Nephron (organoid): ENCODE data around the gene TMEM135.

ENCODE experiments used
- H3K27ac Mint-ChIP-seq, 3 experiments: 2 replicates each; pipeline ENCODE4 v1.8.0; 2020; ENCODE audit warnings: mixed read lengths in 3 of 3, mild to moderate bottlenecking in 2 of 3, moderate library complexity in 1 of 3
- H3K27me3 Mint-ChIP-seq: 2 replicates; pipeline ENCODE4 v1.8.0; 2021; ENCODE audit warnings: low read depth, mild to moderate bottlenecking, moderate library complexity, mixed read lengths
- H3K36me3 Mint-ChIP-seq: 2 replicates; pipeline ENCODE4 v1.8.0; 2020; ENCODE audit warnings: low read depth, mixed read lengths
- H3K4me1 Mint-ChIP-seq: 2 replicates; pipeline ENCODE4 v1.8.0; 2020; ENCODE audit warnings: mixed read lengths
- H3K4me3 Mint-ChIP-seq, 3 experiments: 2 replicates each; pipeline ENCODE4 v1.8.0; 2020; ENCODE audit warnings: mild to moderate bottlenecking in 3 of 3, mixed read lengths in 3 of 3, moderate library complexity in 2 of 3
- H3K9me3 Mint-ChIP-seq: 2 replicates; pipeline ENCODE4 v1.8.0; 2020; ENCODE audit warnings: mixed read lengths
- TF ChIP-seq, protein P1 (sequence below), 3 experiments: fragments of 200-600 bp; sonication (generic); IDR thresholded peaks; one replicate each; pipeline ENCODE4 v1.5.0; 2021; ENCODE audit warnings: antibody characterized with exemption in 3 of 3; ENCODE audit not compliant: unreplicated experiment in 3 of 3

Gene TMEM135

DNA sequence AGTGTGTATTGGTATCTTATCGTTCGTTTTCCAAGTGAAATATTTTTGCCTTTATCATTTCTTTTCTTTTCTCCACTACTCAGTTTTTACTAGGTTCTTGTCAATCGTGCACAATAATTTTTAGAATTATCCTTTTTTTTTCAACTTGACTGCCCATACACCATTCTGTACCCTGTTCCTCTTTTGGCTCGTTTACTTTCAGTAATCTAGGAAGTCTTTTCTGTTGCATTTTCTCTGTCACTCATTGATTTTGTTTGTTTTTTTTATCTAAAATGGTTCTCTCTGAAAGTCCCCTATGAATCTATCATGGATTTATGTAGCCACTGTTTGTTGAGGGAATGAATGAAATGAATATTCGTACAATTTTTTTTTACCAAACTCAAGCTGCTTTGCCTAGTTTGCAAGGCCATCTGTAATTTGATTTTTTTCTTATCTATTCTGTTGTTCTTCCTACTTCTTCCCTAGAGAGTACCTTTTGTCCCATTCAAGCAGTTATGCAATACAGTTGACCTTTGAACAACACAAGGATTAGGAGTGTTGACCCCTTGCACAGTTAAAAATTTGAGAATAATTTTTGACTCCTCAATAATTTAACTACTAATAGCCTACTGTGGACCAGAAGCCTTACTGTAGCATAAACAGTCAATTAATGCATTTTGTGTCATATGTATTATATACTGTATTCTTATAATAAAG, 166.3 kb downstream of the TMEM135 start:
- TF ChIP-seq, protein P1, sequence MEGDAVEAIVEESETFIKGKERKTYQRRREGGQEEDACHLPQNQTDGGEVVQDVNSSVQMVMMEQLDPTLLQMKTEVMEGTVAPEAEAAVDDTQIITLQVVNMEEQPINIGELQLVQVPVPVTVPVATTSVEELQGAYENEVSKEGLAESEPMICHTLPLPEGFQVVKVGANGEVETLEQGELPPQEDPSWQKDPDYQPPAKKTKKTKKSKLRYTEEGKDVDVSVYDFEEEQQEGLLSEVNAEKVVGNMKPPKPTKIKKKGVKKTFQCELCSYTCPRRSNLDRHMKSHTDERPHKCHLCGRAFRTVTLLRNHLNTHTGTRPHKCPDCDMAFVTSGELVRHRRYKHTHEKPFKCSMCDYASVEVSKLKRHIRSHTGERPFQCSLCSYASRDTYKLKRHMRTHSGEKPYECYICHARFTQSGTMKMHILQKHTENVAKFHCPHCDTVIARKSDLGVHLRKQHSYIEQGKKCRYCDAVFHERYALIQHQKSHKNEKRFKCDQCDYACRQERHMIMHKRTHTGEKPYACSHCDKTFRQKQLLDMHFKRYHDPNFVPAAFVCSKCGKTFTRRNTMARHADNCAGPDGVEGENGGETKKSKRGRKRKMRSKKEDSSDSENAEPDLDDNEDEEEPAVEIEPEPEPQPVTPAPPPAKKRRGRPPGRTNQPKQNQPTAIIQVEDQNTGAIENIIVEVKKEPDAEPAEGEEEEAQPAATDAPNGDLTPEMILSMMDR (IDR thresholded peaks at IDR 0.05; ENCODE audit: unreplicated experiment in 3 of 3), result no peak
- Mint-ChIP-seq H3K27ac (no peak overlapping the region), H3K36me3 (peaks cover 26% of the 10 kb centered on the region), H3K9me3 (peaks cover 8% of the 10 kb centered on the region), H3K27me3 (no peaks in the 10 kb centered on the region), H3K4me1 (no peaks in the 10 kb centered on the region), H3K4me3 (no peak overlapping the region)

DNA sequence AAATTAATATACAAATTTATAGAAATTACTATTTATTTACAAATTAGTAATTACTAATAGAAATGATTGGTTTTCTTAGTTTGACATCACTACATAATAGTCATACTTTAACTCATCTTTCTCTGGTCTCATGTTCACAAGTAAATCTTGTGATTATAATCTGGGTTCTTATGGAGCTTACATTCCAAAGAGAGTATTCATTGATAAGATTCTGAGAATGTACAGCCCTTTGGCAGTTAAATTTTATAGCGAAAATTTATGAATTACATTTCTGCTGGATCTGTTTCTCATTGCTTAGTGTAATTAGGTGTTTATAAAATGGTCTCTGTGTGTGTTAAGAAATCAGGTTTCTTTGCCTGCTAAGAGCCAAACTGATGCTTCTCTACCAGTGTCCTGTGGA, 175.2 kb downstream of the TMEM135 start:
- Mint-ChIP-seq H3K4me3 (no peak overlapping the region), H3K27me3 (no peaks in the 10 kb centered on the region), H3K36me3 (peaks cover 10% of the 10 kb centered on the region), H3K27ac (no peak overlapping the region), H3K4me1 (no peaks in the 10 kb centered on the region), H3K9me3 (peaks cover 11% of the 10 kb centered on the region)
- TF ChIP-seq, protein P1 (IDR thresholded peaks at IDR 0.05; ENCODE audit: unreplicated experiment in 3 of 3), result no peak

DNA sequence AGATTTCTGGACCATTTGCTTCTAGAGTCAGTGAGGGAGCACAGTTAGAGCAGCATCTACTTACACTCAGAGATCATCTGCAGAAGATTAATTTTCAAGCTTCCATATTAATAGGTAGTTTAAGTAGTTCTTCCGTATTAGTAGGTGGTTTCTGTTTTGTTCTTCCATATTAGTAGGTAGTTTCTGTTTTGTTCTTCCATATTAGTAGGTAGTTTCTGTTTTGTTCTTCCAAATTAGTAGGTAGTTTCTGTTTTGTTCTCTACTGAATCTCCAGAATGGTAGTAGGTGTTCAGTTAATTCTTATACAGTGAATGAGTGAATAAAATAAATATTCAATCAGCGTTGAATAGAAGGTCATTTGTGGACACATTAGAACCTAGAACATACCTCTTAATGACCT, 175.7 kb downstream of the TMEM135 start:
- H3K27me3 Mint-ChIP-seq, result no peaks in the 10 kb centered on the region
- H3K4me1 Mint-ChIP-seq, result no peaks in the 10 kb centered on the region
- TF ChIP-seq, protein P1 (IDR thresholded peaks at IDR 0.05; ENCODE audit: unreplicated experiment in 3 of 3), result no peak
- peaks cover 6% of the 10 kb centered on the region for H3K36me3 Mint-ChIP-seq
- H3K27ac Mint-ChIP-seq, result no peak overlapping the region
- no peak overlapping the region for H3K4me3 Mint-ChIP-seq
- H3K9me3 Mint-ChIP-seq, result peaks cover 6% of the 10 kb centered on the region

DNA sequence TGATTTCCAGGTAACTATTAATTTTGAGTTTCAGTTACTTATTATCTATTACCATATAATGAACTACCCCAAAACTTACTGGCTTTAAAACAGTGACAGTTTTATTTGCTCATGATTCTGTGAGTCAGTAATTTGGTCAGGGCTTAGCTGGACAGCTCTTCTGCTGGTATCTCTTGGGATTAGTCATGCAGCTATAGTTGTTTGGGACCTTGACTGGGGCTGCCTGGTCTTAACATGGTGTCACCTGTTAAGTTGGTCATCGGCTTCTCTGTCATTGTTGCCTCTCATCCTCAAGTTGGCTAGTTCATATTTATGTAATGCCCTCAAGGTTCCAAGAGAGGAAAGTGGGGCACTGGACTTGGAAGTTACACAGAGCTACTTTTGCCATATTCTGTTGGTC, 177.5 kb downstream of the TMEM135 start:
- peaks cover 2% of the 10 kb centered on the region for H3K9me3 Mint-ChIP-seq
- no peaks in the 10 kb centered on the region for H3K27me3 Mint-ChIP-seq
- H3K4me3 Mint-ChIP-seq, result no peak overlapping the region
- TF ChIP-seq, protein P1 (IDR thresholded peaks at IDR 0.05; ENCODE audit: unreplicated experiment in 3 of 3), result no peak
- peaks cover 1% of the 10 kb centered on the region for H3K4me1 Mint-ChIP-seq
- no peak overlapping the region for H3K27ac Mint-ChIP-seq
- no peaks in the 10 kb centered on the region for H3K36me3 Mint-ChIP-seq

DNA sequence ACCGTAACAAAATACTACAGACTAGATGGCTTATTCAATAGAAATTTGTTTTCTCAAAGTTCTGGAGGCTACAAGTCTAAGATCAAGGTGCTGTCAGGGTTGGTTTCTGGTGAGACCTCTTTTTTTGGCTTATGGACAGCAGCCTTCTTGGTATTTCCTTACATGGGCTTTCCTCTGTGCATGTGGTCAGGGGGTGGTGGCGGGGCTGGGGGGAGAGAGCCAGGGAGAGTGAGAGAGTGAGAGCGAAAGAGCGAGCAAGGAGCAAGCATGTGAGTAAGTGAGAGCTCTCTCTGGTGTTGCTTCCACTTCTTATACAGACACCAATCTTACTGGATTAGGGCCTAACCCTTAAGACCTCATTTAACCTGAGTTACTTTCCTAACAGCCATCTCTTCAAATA, 181.5 kb downstream of the TMEM135 start:
- H3K4me3 Mint-ChIP-seq, result no peak overlapping the region
- H3K27ac Mint-ChIP-seq, result peak overlapping the region in 2 of 3 experiments; percentile 44 to 64
- peaks cover 5% of the 10 kb centered on the region for H3K4me1 Mint-ChIP-seq
- H3K36me3 Mint-ChIP-seq, result no peaks in the 10 kb centered on the region
- TF ChIP-seq, protein P1 (IDR thresholded peaks at IDR 0.05; ENCODE audit: unreplicated experiment in 3 of 3), result no peak
- H3K9me3 Mint-ChIP-seq, result no peaks in the 10 kb centered on the region
- no peaks in the 10 kb centered on the region for H3K27me3 Mint-ChIP-seq

DNA sequence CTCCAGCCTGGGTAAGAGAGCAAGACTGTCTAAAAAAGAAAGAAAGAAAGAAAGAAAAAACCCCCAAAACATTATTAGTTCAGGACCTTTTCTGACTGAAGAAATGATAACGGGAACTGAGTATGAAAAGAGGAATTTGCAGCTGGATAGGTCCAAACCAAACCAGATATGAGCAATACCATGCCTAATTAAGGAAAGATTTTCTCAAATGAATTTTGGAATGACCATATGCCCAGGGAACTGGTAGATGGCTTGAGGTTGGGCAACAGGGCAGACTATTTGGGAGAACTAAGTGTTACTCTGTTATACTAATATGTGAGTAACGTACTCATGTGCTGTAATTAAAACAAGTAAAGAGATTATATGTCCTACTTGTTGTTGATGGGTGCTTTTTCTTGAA, 186.1 kb downstream of the TMEM135 start:
- Mint-ChIP-seq H3K9me3 (no peaks in the 10 kb centered on the region), H3K4me1 (peaks cover 5% of the 10 kb centered on the region), H3K27me3 (no peaks in the 10 kb centered on the region), H3K4me3 (no peak overlapping the region), H3K27ac (peak overlapping the region in 1 of 3 experiments; percentile 13), H3K36me3 (no peaks in the 10 kb centered on the region)
- TF ChIP-seq, protein P1 (IDR thresholded peaks at IDR 0.05; ENCODE audit: unreplicated experiment in 3 of 3), result no peak
